HepG2 (cell line): Measurements from ENCODE around the gene SERPINF2. TPM values are rescaled to one million over a fixed set of nuclear protein-coding genes. Genes with fewer than 3 reads are reported as not detected.

Experiments used
- ATF4 ChIP-seq, 2 experiments: fragments of 450-650 bp in 1 of 2; sonication (generic) in 1 of 2; formaldehyde crosslinking; IDR thresholded peaks; 2 replicates each; pipeline versions ENCODE4 v1.5.0 to v1.8.0; 2020 to 2022; ENCODE audit warnings: mild to moderate bottlenecking in 1 of 2, missing genetic modification reagents in 1 of 2
- BRD4 ChIP-seq: sonication (generic); formaldehyde crosslinking; IDR thresholded peaks from 2 replicates; pipeline ENCODE4 v1.4.0; 2020; ENCODE audit warnings: missing genetic modification reagents
- CBX2 ChIP-seq, 2 experiments: fragments of 200-600 bp in 1 of 2; sonication (generic); formaldehyde crosslinking in 1 of 2; IDR thresholded peaks; 2 replicates each; pipeline versions ENCODE4 v1.7.0 to v1.8.1; 2018 to 2022; ENCODE audit warnings: low read depth in 2 of 2, low read length in 1 of 2, mild to moderate bottlenecking in 1 of 2, missing genetic modification reagents in 1 of 2
- CREM ChIP-seq, 2 experiments: sonication (generic) in 1 of 2; formaldehyde crosslinking in 1 of 2; IDR thresholded peaks; 2 replicates each; pipeline versions ENCODE4 v1.4.0 to v1.6.1; 2016 to 2020; ENCODE audit warnings: antibody characterized with exemption in 1 of 2, mild to moderate bottlenecking in 1 of 2, missing genetic modification reagents in 1 of 2
- FOXK1 ChIP-seq: sonication (generic); formaldehyde crosslinking; IDR thresholded peaks from 2 replicates; pipeline ENCODE4 v1.4.0; 2020; ENCODE audit warnings: low read depth, missing genetic modification reagents, borderline replicate concordance
- FOXM1 ChIP-seq: sonication (generic); formaldehyde crosslinking; IDR thresholded peaks from 2 replicates; pipeline ENCODE4 v1.5.0; 2020; ENCODE audit warnings: missing genetic modification reagents
- HOMEZ ChIP-seq: IDR thresholded peaks from 2 replicates; pipeline ENCODE4 v1.6.1; 2016; ENCODE audit warnings: low read depth
- NFE2 ChIP-seq: sonication (generic); formaldehyde crosslinking; IDR thresholded peaks from 2 replicates; pipeline ENCODE4 v1.4.0; 2020; ENCODE audit warnings: missing genetic modification reagents
- NR2C2 ChIP-seq: sonication (generic); formaldehyde crosslinking; IDR thresholded peaks from 2 replicates; pipeline ENCODE4 v1.4.0; 2020; ENCODE audit warnings: missing genetic modification reagents, mild to moderate bottlenecking, moderate library complexity, borderline replicate concordance
- PREB ChIP-seq: sonication (generic); formaldehyde crosslinking; IDR thresholded peaks from 2 replicates; pipeline ENCODE4 v1.4.0; 2020; ENCODE audit warnings: missing genetic modification reagents
- RFX5 ChIP-seq: IDR thresholded peaks from 2 replicates; pipeline ENCODE4 v1.6.1; 2011; ENCODE audit warnings: low read depth, low read length, improper control_type of control experiment
- RFXAP ChIP-seq: sonication (generic); formaldehyde crosslinking; IDR thresholded peaks from 2 replicates; pipeline ENCODE4 v1.4.0; 2020; ENCODE audit warnings: missing genetic modification reagents, borderline replicate concordance
- SKI ChIP-seq: fragments of 450-650 bp; IDR thresholded peaks from one replicate; pipeline ENCODE4 v1.6.1; 2018; ENCODE audit warnings: mild to moderate bottlenecking; ENCODE audit not compliant: partially characterized antibody
- SMARCE1 ChIP-seq: fragments of 450-650 bp; IDR thresholded peaks from 2 replicates; pipeline ENCODE4 v1.6.1; 2017; ENCODE audit warnings: borderline replicate concordance
- SNAPC2 ChIP-seq: sonication (generic); formaldehyde crosslinking; IDR thresholded peaks from 2 replicates; pipeline ENCODE4 v1.8.1; 2022; ENCODE audit warnings: mild to moderate bottlenecking, missing genetic modification reagents
- SRY ChIP-seq: sonication (generic); formaldehyde crosslinking; IDR thresholded peaks from 2 replicates; pipeline ENCODE4 v1.8.0; 2022; ENCODE audit warnings: mild to moderate bottlenecking, missing genetic modification reagents
- TFE3 ChIP-seq: IDR thresholded peaks from 2 replicates; pipeline ENCODE4 v1.6.1; 2016
- YY1 ChIP-seq: IDR thresholded peaks from 2 replicates; pipeline ENCODE4 v1.6.1; 2011; ENCODE audit warnings: low read length, low read depth, moderate library complexity, mild to moderate bottlenecking; ENCODE audit not compliant: insufficient read depth, insufficient replicate concordance
- ZFP62 ChIP-seq: sonication (generic); formaldehyde crosslinking; IDR thresholded peaks from 2 replicates; pipeline ENCODE4 v1.4.0; 2020; ENCODE audit warnings: missing genetic modification reagents
- ZIK1 ChIP-seq: sonication (generic); formaldehyde crosslinking; IDR thresholded peaks from 2 replicates; pipeline ENCODE4 v1.5.0; 2020; ENCODE audit warnings: mild to moderate bottlenecking, low read depth, missing genetic modification reagents, borderline replicate concordance
- ZNF24 ChIP-seq: fragments of 450-650 bp; IDR thresholded peaks from 2 replicates; pipeline ENCODE4 v1.6.1; 2017; ENCODE audit warnings: antibody characterized with exemption, mild to moderate bottlenecking
- ZNF503 ChIP-seq: sonication (generic); formaldehyde crosslinking; IDR thresholded peaks from 2 replicates; pipeline ENCODE4 v1.4.0; 2020; ENCODE audit warnings: missing genetic modification reagents
- ZNF569 ChIP-seq: sonication (generic); formaldehyde crosslinking; IDR thresholded peaks from 2 replicates; pipeline ENCODE4 v1.5.0; 2020; ENCODE audit warnings: mild to moderate bottlenecking, missing genetic modification reagents, moderate library complexity, borderline replicate concordance
- ZNF572 ChIP-seq: sonication (generic); formaldehyde crosslinking; IDR thresholded peaks from 2 replicates; pipeline ENCODE4 v1.5.1; 2020; ENCODE audit warnings: mild to moderate bottlenecking, missing genetic modification reagents
- ZNF644 ChIP-seq: IDR thresholded peaks from 2 replicates; pipeline ENCODE4 v1.6.1; 2016; ENCODE audit warnings: low read depth
- polyA plus RNA-seq, 8 experiments: library from polyadenylated mRNA; depleted of rRNA in 3 of 8; stranded (reverse) in 7 of 8; unstranded in 1 of 8; fragments of >200 nt; fragmentation: Illumina TruSeq in 4 of 8; extraction: Trizol in 4 of 8; gene quantifications; 2 replicates each; pipeline versions ENCODE4 v1.2.1 to v1.2.3, GENCODE V29; 2011 to 2016; ENCODE audit warnings: low read depth in 4 of 8, missing spikeins in 1 of 8, mixed read lengths in 1 of 8; ENCODE audit not compliant: insufficient read depth in 1 of 8
- total RNA-seq, 5 experiments: library from RNA; depleted of rRNA; stranded (reverse); fragments of >200 nt; fragmentation: Illumina TruSeq; extraction: Trizol; gene quantifications; 2 replicates each; pipeline ENCODE4 v1.2.3, GENCODE V29; 2016; ENCODE audit warnings: low read depth in 1 of 5

SERPINF2 gene
- total and polyA plus RNA-seq, 2 of the 13 experiments (the other 11 are each of a cell fraction or from before 2014, with no cell fraction given), result 309 to 548 TPM

GRCh38 chr17:1735834-1736347 lies 6.8 kb upstream of the SERPINF2 start (continued):
- no peak for TF ChIP-seq HOMEZ
- TF ChIP-seq PREB (CRISPR knock-in tag), result no peak
- TF ChIP-seq SNAPC2 (CRISPR knock-in tag), result no peak
- no peak for TF ChIP-seq ZNF24
- no peak for TF ChIP-seq FOXK1
- TF ChIP-seq TFE3 (CRISPR knock-in tag), result no peak
- TF ChIP-seq RFXAP (CRISPR knock-in tag), result no peak; the same call in 1 of the 2 replicates
- no peak for TF ChIP-seq FOXM1 (CRISPR knock-in tag)
- TF ChIP-seq ZNF572 (CRISPR knock-in tag), result no peak
- TF ChIP-seq ATF4 (CRISPR knock-in tag; IDR thresholded peaks at IDR 0.05), result no peak
- no peak for TF ChIP-seq RFX5
- TF ChIP-seq SKI, result no peak
- no peak for TF ChIP-seq ZNF503 (CRISPR knock-in tag)
- no peak for TF ChIP-seq ZNF644 (CRISPR knock-in tag)
- no peak for TF ChIP-seq CREM (IDR thresholded peaks at IDR 0.05)
- no peak for TF ChIP-seq CREM (CRISPR knock-in tag; IDR thresholded peaks at IDR 0.05)
- TF ChIP-seq SRY, result no peak
- TF ChIP-seq NR2C2, result no peak
- TF ChIP-seq BRD4 (CRISPR knock-in tag), result peak; percentile 57
- no peak for TF ChIP-seq ZFP62 (CRISPR knock-in tag)
- TF ChIP-seq ZNF569 (CRISPR knock-in tag), result no peak
- TF ChIP-seq SMARCE1, result no peak
- no peak for TF ChIP-seq NFE2 (CRISPR knock-in tag)
- no peak for TF ChIP-seq ZIK1 (CRISPR knock-in tag)
- TF ChIP-seq CBX2 (IDR thresholded peaks at IDR 0.05; ENCODE audit: low read depth, low read length), result no peak
- TF ChIP-seq CBX2 (CRISPR knock-in tag; IDR thresholded peaks at IDR 0.05; ENCODE audit: low read depth), result no peak
- TF ChIP-seq YY1, result no peak
